Measurements from ENCODE around the gene XAB2.
"Not testable (repeated sequence)": the region's sequence is repeated elsewhere in the genome, so short reads cannot be mapped to it uniquely, and the experiment has no call there.

The XAB2 gene

DNA sequence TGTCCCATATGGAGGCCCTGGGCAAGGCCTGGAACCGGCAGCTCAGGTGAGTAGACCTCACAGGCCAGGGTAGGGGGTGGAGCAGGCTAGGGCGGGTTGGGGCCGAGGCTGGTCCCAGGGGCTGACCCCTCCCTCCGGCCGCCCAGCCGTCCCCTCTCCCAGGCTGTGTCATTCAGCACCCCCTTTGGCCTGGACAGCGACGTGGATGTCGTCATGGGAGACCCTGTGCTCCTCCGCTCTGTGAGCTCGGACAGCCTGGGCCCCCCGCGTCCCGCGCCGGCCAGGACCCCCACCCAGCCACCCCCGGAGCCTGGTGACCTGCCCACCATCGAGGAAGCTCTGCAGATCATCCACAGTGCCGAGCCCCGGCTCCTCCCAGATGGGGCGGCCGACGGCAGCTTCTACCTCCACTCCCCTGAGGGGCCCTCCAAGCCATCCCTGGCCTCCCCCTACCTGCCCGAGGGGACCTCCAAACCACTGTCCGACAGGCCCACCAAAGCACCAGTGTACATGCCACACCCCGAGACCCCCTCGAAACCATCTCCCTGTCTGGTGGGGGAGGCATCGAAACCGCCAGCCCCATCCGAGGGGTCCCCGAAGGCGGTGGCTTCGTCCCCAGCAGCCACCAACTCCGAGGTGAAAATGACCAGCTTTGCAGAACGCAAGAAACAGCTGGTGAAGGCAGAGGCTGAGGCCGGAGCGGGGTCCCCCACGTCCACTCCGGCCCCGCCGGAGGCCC lies 17.6 kb downstream of the XAB2 start:
- no peak for ATAC-seq

- no peak for ATAC-seq
These were observed 18.7 kb downstream of the XAB2 start for GRCh38 chr19:7610491-7611240.

DNA sequence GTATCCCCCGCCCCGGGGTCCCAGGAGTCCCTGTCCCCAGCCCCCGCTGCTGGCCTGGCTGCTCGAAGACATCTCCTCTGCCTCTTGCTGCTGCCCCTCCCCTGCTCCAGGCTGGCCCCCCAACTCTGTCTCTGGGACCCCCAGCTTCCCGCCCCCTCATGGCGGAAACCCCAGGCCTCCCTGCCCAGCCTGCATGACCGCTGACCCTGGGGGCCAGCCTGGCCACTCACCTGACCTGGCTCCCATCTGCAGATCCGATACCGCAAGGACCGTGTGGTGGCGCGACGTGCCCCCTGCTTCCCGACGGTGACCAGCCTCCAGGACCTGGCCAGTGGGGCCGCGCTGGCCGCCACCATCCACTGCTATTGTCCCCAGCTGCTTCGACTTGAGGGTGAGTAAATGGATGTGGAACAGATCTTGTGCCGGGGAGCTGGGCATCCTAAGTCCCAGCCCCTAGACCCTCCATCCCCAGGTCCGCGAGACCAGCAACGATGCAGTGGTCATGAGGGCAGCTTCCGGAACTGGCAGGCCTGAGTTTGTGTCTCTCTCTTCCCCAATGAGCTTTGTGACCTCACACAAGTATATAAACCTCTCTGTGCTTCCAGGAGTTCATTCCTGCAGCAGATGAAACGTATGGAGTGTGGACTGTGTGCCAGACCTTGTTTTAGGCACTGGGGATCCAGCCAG lies 21.3 kb downstream of the XAB2 start:
- no peak for ATAC-seq

GRCh38 chr19:7607212-7607873 lies 22.0 kb downstream of the XAB2 start:
- no peak for ATAC-seq

GRCh38 chr19:7606289-7606688 lies 23.1 kb downstream of the XAB2 start:
- no peak for ATAC-seq

GRCh38 chr19:7605490-7606222 lies 23.7 kb downstream of the XAB2 start:
- peak; percentile 41 to 43 for ATAC-seq

DNA sequence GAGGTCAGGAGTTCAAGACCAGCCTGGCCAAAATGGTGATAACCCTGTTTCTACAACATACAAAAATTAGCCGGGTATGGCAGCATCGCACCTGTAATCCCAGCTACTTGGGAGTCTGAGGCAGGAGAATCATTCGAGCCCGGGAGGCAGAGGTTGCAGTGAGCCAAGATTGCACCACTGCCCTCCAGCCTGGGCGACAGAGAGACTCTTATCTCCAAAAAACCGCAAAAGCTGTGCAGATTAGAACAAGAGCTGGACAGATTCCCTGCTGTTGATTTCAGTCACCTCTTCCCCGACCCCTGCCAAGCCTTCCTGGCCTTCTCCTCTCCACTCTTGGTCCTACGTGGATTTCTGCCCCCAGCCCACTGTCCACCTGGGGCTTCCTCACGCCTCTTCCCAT lies 25.4 kb downstream of the XAB2 start:
- ATAC-seq, result no peak

DNA sequence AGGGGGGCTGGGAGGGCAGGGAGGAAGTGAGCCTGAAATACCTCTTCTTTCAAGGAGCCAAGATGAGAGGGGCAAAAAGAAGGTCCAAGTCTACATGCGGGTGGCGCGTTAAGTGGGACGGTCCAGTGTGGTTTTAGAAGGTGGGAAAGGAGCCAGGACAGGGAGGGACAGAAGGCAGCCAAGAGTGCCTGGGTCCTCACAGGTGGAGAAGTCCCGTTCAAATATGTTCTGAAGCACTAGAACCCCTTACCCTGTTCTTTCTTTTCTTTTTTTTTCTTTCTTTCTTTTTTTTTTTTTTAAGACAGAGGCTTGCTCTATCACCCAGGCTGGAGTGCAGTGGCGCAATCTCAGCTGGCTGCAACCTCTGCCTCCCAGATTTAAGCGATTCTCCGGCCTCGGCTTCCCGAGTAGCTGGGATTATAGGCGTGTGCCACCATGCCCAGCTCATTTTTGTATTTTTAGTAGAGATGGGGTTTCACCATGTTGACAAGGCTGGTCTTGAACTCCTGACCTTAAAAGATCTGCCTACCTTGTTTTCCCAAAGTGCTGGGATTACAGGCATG lies 26.3 kb downstream of the XAB2 start:
- ATAC-seq, result no peak

DNA sequence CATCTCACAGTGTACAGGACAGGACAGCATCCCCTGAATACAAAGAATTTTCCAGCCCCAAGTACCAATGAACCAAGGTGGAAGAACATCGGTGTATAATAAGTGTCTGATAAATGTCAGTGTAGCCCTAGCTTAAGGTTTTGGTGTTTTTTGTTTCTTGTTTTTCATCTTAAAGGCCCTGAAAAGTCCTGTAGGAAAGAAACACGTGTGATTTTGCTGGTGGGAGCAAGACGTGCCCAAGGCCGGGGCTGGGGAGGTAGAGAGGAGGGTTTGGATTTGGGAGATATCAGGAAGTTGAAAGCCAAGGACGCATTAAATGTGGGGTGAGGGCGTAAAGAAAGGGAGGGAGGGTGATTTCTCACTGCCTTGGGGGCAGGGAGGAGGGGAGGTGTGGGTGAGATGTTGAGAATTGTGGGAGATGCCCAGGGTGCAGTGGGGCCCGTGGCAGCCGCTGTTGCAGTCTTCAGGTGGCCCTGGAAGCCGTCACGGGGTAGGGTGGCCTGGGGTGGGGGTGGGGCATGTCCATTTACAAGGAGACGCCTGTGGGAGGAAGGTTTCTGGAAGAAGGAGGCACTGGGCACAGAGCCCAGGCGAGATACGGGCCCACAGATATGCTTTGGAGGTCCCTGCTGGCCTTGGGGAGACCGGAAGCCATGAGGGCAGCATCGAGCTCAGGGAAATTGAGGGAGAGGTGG lies 27.0 kb downstream of the XAB2 start:
- ATAC-seq, result no peak

- ATAC-seq, result no peak
These were observed 28.6 kb downstream of the XAB2 start for GRCh38 chr19:7600721-7601120.

DNA sequence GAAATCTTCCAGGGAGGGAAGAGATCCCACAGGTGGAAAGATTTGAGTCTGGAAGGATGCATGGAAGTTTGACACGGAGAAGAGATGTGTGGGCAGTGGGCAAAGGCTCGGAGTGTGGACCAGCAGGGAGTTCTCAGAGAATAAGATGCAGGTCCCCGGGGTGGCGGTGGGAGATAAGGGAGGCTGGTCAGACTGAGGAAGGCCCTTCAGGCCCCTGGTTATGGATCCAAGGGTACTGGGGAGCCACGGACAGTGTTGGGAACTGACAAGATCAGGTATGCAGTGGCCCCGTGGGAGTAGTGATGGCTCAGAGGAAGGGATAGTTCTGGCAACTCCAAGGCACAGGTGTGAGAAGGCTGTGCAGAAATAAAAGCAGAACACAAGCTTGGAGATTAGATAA lies 31.2 kb downstream of the XAB2 start:
- no peak for ATAC-seq

GRCh38 chr19:7597689-7598088 lies 31.7 kb downstream of the XAB2 start:
- no peak for ATAC-seq

DNA sequence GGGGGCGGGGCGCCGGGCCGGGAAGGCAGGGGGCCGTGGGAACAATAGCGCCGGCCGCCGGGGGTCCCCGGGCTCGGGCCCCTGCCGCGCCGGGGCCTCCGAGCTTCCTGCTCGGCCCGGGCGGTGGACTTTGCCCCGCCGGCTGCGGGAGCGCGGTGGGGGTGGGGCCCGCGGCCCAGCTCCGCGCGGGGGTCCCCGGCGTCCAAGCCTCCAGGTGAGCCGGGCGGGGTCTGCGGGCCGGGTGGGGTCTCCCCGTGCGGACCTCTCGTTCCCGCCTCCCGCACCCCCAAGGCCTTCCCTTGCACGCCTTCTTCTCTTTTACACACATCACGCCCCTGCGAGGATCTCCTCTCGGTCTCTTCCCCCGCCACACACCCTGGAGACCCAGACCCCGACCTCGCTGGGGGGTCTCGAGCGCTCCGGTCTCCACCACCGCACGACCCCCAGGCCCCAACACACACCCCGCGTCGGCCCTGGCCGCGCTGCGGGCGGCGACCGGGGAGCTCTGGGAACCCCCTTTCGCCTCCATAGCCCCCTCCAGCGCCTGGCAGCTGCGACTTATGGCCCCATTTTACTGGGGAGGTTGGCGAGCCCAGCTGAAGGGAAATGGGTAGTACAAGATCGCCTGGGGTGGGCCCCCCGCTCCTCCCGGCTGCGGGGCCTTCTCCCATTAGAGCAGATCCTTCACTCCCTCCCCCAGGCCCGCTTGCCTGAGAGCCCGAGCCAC lies 33.0 kb downstream of the XAB2 start:
- no peak for ATAC-seq

DNA sequence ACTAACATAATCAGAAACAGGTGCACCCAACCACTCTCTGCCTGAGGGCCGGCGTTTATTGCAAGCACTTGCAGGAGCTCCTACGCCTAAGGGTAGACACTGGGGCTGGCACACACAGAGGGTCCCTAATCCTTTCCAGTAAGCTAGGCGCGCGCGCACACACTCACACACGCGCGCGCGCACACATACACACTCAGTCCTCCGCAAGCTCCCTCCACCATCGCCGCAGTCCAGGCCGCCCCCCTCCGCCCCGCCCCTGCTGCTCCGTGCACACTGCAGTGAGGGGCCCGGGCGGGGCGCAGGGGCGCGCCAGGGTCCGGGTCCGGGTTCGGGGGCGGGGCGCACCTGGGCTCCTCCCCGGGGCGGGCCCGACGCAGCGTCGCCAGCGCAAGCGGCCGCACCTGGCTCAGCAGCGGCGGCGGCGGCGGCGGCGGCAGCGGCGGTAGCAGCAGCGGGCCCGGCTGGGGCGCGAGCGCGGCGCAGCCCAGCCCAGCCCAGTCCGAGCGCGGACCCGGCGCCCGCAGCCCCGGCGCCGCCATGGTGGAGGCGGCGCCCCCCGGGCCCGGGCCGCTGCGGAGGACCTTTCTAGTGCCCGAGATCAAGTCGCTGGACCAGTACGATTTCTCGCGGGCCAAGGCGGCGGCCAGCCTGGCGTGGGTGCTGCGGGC lies 33.7 kb downstream of the XAB2 start, which contains the start of gene CAMSAP3:
CAMSAP3 (plus strand) TSS at position 398 of the 668 bp plus-strand sequence; CDS start at position 538, 140 bp downstream.
- peak; percentile 78 to 80 for ATAC-seq

DNA sequence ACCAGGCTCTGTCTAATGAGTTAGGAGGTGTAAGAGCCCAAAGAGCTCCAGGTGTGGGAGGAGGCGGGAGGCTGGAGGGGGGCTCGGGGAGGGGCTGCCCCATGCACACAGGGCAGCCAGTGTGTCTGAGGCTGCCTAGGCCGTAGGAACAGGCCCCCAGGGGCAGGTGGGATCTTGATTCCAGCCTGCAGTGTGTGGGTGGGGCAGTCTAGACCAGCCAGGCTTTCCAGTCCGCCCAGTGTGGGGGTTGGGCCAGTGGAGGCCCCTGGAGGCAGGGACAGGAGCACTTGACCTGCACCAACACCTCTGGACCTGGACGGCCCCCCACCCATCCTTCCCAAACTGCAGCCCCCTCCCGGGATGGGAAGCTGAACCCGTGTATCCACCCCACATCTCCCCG lies 39.1 kb downstream of the XAB2 start:
- ATAC-seq, result no peak

- no peak for ATAC-seq
These were observed 39.5 kb downstream of the XAB2 start for GRCh38 chr19:7589822-7590221.

DNA sequence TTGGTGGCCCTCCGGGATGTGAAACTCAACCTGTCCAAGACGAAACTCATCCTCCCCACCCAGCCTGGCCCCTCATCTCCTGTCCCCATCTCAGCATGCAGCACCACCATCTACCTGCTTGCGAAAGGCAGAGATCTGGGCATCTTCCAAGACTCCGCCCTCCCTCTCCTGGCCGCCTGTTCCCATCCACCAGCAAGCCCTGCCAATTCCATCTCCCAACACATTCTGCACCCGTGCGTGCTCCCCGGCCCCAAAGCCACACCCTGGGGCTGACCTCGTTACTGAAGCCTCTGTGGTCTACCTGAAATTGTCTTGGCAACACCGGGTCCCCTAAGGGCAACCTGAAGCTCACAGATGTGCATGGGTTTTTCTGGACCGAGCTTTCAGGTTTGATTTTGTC lies 46.9 kb downstream of the XAB2 start:
- ATAC-seq, result no peak

GRCh38 chr19:7579182-7579581 lies 50.2 kb downstream of the XAB2 start:
- no peak for ATAC-seq

GRCh38 chr19:7578127-7578526 lies 51.2 kb downstream of the XAB2 start:
- ATAC-seq, result peak in 1 of 2 donors; percentile 24

- ATAC-seq, result not testable (repeated sequence)
These were observed 51.9 kb downstream of the XAB2 start for GRCh38 chr19:7577422-7577821.
